SK-N-SH (cell line): ENCODE data around the gene SIRPD. TPM values are rescaled to one million over a fixed set of nuclear protein-coding genes. Genes with fewer than 3 reads are reported as not detected.

ENCODE experiments used
- CTCF ChIA-PET: fragments of 300-600, 350-600 bp; formaldehyde crosslinking; extraction: SDS; loops from one replicate; lab custom pipeline; 2021; lab: Yijun Ruan, JAX
- POLR2A ChIA-PET: fragments of 350-600 bp; sonication (Branson Sonifier 250); formaldehyde crosslinking; extraction: SDS; loops from one replicate; lab custom pipeline; 2020; ENCODE audit warnings: antibody characterized with exemption, inconsistent platforms; lab: Yijun Ruan, JAX
- DNase-seq: peaks from one replicate; pipeline ENCODE4 v3.0.0; 2012
- H2AFZ ChIP-seq: fragments of 200-600 bp; sonication (generic); 2 replicates; pipeline ENCODE4 v1.8.1; 2016; ENCODE audit warnings: antibody characterized with exemption, mild to moderate bottlenecking, low read depth
- H3F3A ChIP-seq: fragments of 200-600 bp; sonication (generic); replicated peaks from 2 replicates; pipeline ENCODE3; 2016; ENCODE audit warnings: antibody characterized with exemption, mild to moderate bottlenecking; ENCODE audit not compliant: insufficient read depth
- H3K27ac ChIP-seq, 2 experiments: fragments of 200-500 bp in 1 of 2; fragments of 200-600 bp in 1 of 2; sonication (Bioruptor generic) in 1 of 2; sonication (generic), shearing (Covaris generic) in 1 of 2; 2 replicates each; pipeline versions ENCODE4 v1.5.1 to v1.6.1; 2014 to 2016; ENCODE audit warnings: low read depth in 2 of 2, inconsistent platforms in 1 of 2, low read length in 1 of 2, mild to moderate bottlenecking in 1 of 2, mixed read lengths in 1 of 2
- H3K27me3 ChIP-seq: fragments of 200-600 bp; sonication (generic), shearing (Covaris generic); 2 replicates; pipeline ENCODE4 v1.6.1; 2016; ENCODE audit warnings: mixed run types; ENCODE audit not compliant: insufficient read depth
- H3K36me3 ChIP-seq, 2 experiments: fragments of 200-500 bp in 1 of 2; fragments of 200-600 bp in 1 of 2; sonication (Bioruptor generic) in 1 of 2; sonication (generic) in 1 of 2; replicated peaks in 1 of 2; 2 replicates each; pipeline versions ENCODE3 to v1.5.1; 2014 to 2016; ENCODE audit warnings: low read length in 1 of 2, mild to moderate bottlenecking in 1 of 2; ENCODE audit not compliant: insufficient read depth in 2 of 2, control insufficient read depth in 1 of 2
- H3K4me1 ChIP-seq, 2 experiments: fragments of 200-500 bp in 1 of 2; fragments of 200-600 bp in 1 of 2; sonication (Bioruptor generic) in 1 of 2; sonication (generic), shearing (Covaris generic) in 1 of 2; 2 replicates each; pipeline versions ENCODE4 v1.5.1 to v1.6.1; 2014 to 2016; ENCODE audit warnings: low read depth in 1 of 2, low read length in 1 of 2, mixed run types in 1 of 2; ENCODE audit not compliant: insufficient read depth in 2 of 2, control insufficient read depth in 1 of 2
- H3K4me2 ChIP-seq: fragments of 200-600 bp; sonication (generic), shearing (Covaris generic); 2 replicates; pipeline ENCODE4 v1.6.1; 2017; ENCODE audit warnings: mixed run types
- H3K4me3 ChIP-seq, 2 experiments: fragments of 200-500 bp in 1 of 2; fragments of 200-600 bp in 1 of 2; sonication (Bioruptor generic) in 1 of 2; sonication (generic), shearing (Covaris generic) in 1 of 2; 2 replicates each; pipeline versions ENCODE4 v1.5.1 to v1.8.1; 2014 to 2016; ENCODE audit warnings: low read depth in 2 of 2, inconsistent platforms in 1 of 2, low read length in 1 of 2, mild to moderate bottlenecking in 1 of 2, mixed read lengths in 1 of 2, moderate library complexity in 1 of 2
- H3K79me2 ChIP-seq: fragments of 200-600 bp; sonication (generic); 2 replicates; pipeline ENCODE4 v1.8.1; 2017; ENCODE audit warnings: mild to moderate bottlenecking; ENCODE audit not compliant: insufficient read depth
- H3K9ac ChIP-seq: fragments of 200-600 bp; sonication (generic); 2 replicates; pipeline ENCODE4 v1.6.1; 2017; ENCODE audit warnings: mixed run types
- H3K9me2 ChIP-seq: fragments of 200-600 bp; sonication (generic); 2 replicates; pipeline ENCODE4 v1.6.1; 2017; ENCODE audit warnings: mixed run types
- H3K9me3 ChIP-seq: fragments of 200-600 bp; sonication (generic); 2 replicates; pipeline ENCODE4 v1.6.1; 2017; ENCODE audit warnings: mixed run types, mild to moderate bottlenecking, moderate library complexity
- H4K20me1 ChIP-seq: fragments of 200-600 bp; sonication (generic); 2 replicates; pipeline ENCODE4 v1.6.1; 2017; ENCODE audit warnings: mild to moderate bottlenecking, mixed run types; ENCODE audit not compliant: insufficient read depth
- EZH2phosphoT487 ChIP-seq: fragments of 200-600 bp; sonication (generic); IDR thresholded peaks from 2 replicates; pipeline ENCODE4 v1.6.1; 2017; ENCODE audit warnings: low read depth, mixed run types, mild to moderate bottlenecking, antibody characterized with exemption, moderate library complexity, borderline replicate concordance
- FOSL2 ChIP-seq: IDR thresholded peaks from 2 replicates; pipeline ENCODE4 v1.4.0; 2012; ENCODE audit warnings: low read depth, mild to moderate bottlenecking, moderate library complexity, borderline replicate concordance
- FOXJ3 ChIP-seq: sonication (generic); formaldehyde crosslinking; IDR thresholded peaks from 2 replicates; pipeline ENCODE4 v1.5.1; 2020; ENCODE audit warnings: mild to moderate bottlenecking, missing genetic modification reagents
- FOXM1 ChIP-seq: IDR thresholded peaks from 2 replicates; pipeline ENCODE4 v1.4.0; 2012; ENCODE audit warnings: low read depth, mild to moderate bottlenecking
- GATA2 ChIP-seq: sonication (generic); formaldehyde crosslinking; IDR thresholded peaks from 2 replicates; pipeline ENCODE4 v1.5.0; 2020; ENCODE audit warnings: mild to moderate bottlenecking, missing genetic modification reagents
- NFIC ChIP-seq: IDR thresholded peaks from 2 replicates; pipeline ENCODE4 v1.4.0; 2012; ENCODE audit warnings: borderline replicate concordance
- NRF1 ChIP-seq: IDR thresholded peaks from 2 replicates; pipeline ENCODE4 v1.6.1; 2012; ENCODE audit warnings: low read depth, mild to moderate bottlenecking, low read length
- RCOR1 ChIP-seq: fragments of 150-350 bp; IDR thresholded peaks from 2 replicates; pipeline ENCODE4 v1.6.1; 2017; ENCODE audit warnings: antibody characterized with exemption, low read length
- SIN3A ChIP-seq: IDR thresholded peaks from 2 replicates; pipeline ENCODE4 v1.6.1; 2012; ENCODE audit warnings: low read depth, mild to moderate bottlenecking, low read length, moderate library complexity, borderline replicate concordance
- SMC3 ChIP-seq: IDR thresholded peaks from 2 replicates; pipeline ENCODE4 v1.6.1; 2012; ENCODE audit warnings: low read depth, low read length, improper control_type of control experiment
- TAF1 ChIP-seq: IDR thresholded peaks from 2 replicates; pipeline ENCODE4 v1.6.1; 2012; ENCODE audit warnings: low read depth, mild to moderate bottlenecking, low read length, moderate library complexity, borderline replicate concordance
- TEAD4 ChIP-seq: IDR thresholded peaks from 2 replicates; pipeline ENCODE4 v1.4.0; 2012; ENCODE audit warnings: mild to moderate bottlenecking, borderline replicate concordance; ENCODE audit not compliant: insufficient read depth
- YY1 ChIP-seq: IDR thresholded peaks from 2 replicates; pipeline ENCODE4 v1.4.0; 2012; ENCODE audit warnings: low read depth, mild to moderate bottlenecking
- WGBS: methylation state at CpG from one replicate; pipeline ENCODE4 v1.1.6; 2017; ENCODE audit warnings: low lambda C conversion rate; 5-methylcytosine and 5-hydroxymethylcytosine counted together
- polyA plus RNA-seq, 3 experiments: library from polyadenylated mRNA; depleted of rRNA; stranded (reverse); fragments of >200 nt; gene quantifications; 2 replicates each; pipeline ENCODE4 v1.2.3, GENCODE V29; 2012
- TF ChIP-seq, protein P1 (sequence below): IDR thresholded peaks from 2 replicates; pipeline ENCODE4; 2012
- TF ChIP-seq, protein P2 (sequence below): IDR thresholded peaks from 2 replicates; pipeline ENCODE4 v1.6.1; 2012; ENCODE audit warnings: mild to moderate bottlenecking, low read depth, low read length, moderate library complexity
- TF ChIP-seq, protein P3 (sequence below): IDR thresholded peaks from 2 replicates; pipeline ENCODE4 v1.4.0; 2012; ENCODE audit warnings: low read depth, borderline replicate concordance
- TF ChIP-seq, protein P4 (sequence below): fragments of 150-350 bp; IDR thresholded peaks from 2 replicates; pipeline ENCODE4 v1.6.1; 2017; ENCODE audit warnings: antibody characterized with exemption, low read length, low read depth, borderline replicate concordance

SIRPD gene
- polyA plus RNA-seq, 1 of the 3 experiments (the other 2 are of a cell fraction), result not detected

DNA sequence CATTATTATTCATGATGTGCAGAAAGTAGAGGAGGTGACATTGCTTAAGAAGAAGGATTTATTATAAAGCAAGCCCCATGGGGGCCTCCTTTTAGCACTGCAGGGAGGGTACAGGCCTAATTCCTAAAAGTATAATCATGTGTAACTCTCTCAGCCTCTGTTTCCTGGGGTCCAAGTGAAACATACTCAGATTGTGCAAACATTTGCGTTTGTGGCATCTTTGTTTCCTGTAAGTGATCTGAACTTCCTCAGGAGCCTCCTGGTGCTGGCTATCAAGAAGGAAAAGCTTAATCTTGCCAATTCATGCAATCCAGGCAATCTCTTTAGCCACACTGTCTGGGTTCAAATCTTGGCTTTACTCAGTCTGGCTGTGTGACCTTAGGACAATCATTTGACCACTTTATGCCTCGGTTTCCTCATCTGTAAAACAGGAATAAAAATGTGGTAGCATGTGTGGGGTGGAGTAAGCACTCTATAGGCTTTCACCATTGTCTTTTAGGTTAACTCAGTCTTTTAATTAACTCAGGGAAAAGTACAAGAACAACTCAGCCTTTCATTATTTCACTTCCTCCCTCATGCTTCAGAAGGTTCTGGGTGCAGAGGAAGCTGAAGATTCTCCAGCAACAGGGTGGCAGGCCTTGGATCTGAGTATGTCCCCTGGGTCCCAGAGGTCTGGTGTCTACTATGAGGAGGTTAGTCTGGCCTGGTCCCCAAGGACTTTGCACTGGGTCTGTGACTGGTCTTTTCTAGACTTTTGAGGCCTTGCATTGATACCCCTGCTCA, 65.5 kb downstream of the SIRPD start:
- Histone ChIP-seq H4K20me1 (no peaks in the 10 kb centered on the region), H3K9me2 (no peaks in the 10 kb centered on the region), H3F3A (no peaks in the 10 kb centered on the region), H2AFZ (no peak overlapping the region), H3K27ac (no peak overlapping the region), H3K9me3 (no peaks in the 10 kb centered on the region), H3K4me3 (no peak overlapping the region), H3K36me3 (no peaks in the 10 kb centered on the region), H3K27me3 (peaks cover 42% of the 10 kb centered on the region), H3K9ac (no peak overlapping the region), H3K4me2 (no peak overlapping the region), H3K4me1 (no peaks in the 10 kb centered on the region; a peak in 1 of 4 replicates), H3K79me2 (no peaks in the 10 kb centered on the region)
- POLR2A ChIA-PET, result no interaction called here
- CTCF ChIA-PET, result interaction anchor here (1.4 to 2.3 kb wide), 2 partner anchors 12 to 25 kb away, joined by 3 to 8 read pairs; partner anchors contain the start of gene NSFL1C
- WGBS, result 9% methylated on average over 2 of the region's 2 CpGs
- DNase-seq, result no peak
- TF ChIP-seq, protein P1, sequence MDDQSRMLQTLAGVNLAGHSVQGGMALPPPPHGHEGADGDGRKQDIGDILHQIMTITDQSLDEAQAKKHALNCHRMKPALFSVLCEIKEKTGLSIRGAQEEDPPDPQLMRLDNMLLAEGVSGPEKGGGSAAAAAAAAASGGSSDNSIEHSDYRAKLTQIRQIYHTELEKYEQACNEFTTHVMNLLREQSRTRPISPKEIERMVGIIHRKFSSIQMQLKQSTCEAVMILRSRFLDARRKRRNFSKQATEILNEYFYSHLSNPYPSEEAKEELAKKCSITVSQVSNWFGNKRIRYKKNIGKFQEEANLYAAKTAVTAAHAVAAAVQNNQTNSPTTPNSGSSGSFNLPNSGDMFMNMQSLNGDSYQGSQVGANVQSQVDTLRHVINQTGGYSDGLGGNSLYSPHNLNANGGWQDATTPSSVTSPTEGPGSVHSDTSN, result no peak
- no peak for TF ChIP-seq FOXM1
- TF ChIP-seq NRF1, result no peak
- TF ChIP-seq, protein P2, sequence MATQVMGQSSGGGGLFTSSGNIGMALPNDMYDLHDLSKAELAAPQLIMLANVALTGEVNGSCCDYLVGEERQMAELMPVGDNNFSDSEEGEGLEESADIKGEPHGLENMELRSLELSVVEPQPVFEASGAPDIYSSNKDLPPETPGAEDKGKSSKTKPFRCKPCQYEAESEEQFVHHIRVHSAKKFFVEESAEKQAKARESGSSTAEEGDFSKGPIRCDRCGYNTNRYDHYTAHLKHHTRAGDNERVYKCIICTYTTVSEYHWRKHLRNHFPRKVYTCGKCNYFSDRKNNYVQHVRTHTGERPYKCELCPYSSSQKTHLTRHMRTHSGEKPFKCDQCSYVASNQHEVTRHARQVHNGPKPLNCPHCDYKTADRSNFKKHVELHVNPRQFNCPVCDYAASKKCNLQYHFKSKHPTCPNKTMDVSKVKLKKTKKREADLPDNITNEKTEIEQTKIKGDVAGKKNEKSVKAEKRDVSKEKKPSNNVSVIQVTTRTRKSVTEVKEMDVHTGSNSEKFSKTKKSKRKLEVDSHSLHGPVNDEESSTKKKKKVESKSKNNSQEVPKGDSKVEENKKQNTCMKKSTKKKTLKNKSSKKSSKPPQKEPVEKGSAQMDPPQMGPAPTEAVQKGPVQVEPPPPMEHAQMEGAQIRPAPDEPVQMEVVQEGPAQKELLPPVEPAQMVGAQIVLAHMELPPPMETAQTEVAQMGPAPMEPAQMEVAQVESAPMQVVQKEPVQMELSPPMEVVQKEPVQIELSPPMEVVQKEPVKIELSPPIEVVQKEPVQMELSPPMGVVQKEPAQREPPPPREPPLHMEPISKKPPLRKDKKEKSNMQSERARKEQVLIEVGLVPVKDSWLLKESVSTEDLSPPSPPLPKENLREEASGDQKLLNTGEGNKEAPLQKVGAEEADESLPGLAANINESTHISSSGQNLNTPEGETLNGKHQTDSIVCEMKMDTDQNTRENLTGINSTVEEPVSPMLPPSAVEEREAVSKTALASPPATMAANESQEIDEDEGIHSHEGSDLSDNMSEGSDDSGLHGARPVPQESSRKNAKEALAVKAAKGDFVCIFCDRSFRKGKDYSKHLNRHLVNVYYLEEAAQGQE, result no peak
- no peak for TF ChIP-seq TEAD4
- TF ChIP-seq SMC3, result no peak
- TF ChIP-seq GATA2 (CRISPR knock-in tag), result no peak
- TF ChIP-seq, protein P3, sequence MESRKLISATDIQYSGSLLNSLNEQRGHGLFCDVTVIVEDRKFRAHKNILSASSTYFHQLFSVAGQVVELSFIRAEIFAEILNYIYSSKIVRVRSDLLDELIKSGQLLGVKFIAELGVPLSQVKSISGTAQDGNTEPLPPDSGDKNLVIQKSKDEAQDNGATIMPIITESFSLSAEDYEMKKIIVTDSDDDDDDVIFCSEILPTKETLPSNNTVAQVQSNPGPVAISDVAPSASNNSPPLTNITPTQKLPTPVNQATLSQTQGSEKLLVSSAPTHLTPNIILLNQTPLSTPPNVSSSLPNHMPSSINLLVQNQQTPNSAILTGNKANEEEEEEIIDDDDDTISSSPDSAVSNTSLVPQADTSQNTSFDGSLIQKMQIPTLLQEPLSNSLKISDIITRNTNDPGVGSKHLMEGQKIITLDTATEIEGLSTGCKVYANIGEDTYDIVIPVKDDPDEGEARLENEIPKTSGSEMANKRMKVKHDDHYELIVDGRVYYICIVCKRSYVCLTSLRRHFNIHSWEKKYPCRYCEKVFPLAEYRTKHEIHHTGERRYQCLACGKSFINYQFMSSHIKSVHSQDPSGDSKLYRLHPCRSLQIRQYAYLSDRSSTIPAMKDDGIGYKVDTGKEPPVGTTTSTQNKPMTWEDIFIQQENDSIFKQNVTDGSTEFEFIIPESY, result no peak
- no peak for TF ChIP-seq FOXJ3 (CRISPR knock-in tag)
- TF ChIP-seq FOSL2, result no peak
- TF ChIP-seq, protein P4, sequence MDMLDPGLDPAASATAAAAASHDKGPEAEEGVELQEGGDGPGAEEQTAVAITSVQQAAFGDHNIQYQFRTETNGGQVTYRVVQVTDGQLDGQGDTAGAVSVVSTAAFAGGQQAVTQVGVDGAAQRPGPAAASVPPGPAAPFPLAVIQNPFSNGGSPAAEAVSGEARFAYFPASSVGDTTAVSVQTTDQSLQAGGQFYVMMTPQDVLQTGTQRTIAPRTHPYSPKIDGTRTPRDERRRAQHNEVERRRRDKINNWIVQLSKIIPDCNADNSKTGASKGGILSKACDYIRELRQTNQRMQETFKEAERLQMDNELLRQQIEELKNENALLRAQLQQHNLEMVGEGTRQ, result no peak
- no peak for TF ChIP-seq SIN3A
- no peak for TF ChIP-seq TAF1
- no peak for TF ChIP-seq RCOR1
- no peak for TF ChIP-seq NFIC
- no peak for TF ChIP-seq YY1
- no peak for TF ChIP-seq EZH2phosphoT487
